Left forelimb (tissue), 1 donor: ENCODE measurements around the gene KLRF1.

Experiments used
- DNase-seq: peaks from one replicate; pipeline ENCODE4 v3.0.0-alpha.2; 2018; ENCODE audit warnings: low spot score

Gene KLRF1

GRCh38 chr12:9809338-9809737, 17.9 kb upstream of the KLRF1 start:
- no peak for DNase-seq

GRCh38 chr12:9809866-9810265, 17.4 kb upstream of the KLRF1 start:
- no peak for DNase-seq

GRCh38 chr12:9810671-9811070, 16.6 kb upstream of the KLRF1 start:
- no peak for DNase-seq

GRCh38 chr12:9811621-9812020, 15.7 kb upstream of the KLRF1 start:
- no peak for DNase-seq

GRCh38 chr12:9813821-9814798, 13.2 kb upstream of the KLRF1 start:
- peak; percentile 71 for DNase-seq

DNA sequence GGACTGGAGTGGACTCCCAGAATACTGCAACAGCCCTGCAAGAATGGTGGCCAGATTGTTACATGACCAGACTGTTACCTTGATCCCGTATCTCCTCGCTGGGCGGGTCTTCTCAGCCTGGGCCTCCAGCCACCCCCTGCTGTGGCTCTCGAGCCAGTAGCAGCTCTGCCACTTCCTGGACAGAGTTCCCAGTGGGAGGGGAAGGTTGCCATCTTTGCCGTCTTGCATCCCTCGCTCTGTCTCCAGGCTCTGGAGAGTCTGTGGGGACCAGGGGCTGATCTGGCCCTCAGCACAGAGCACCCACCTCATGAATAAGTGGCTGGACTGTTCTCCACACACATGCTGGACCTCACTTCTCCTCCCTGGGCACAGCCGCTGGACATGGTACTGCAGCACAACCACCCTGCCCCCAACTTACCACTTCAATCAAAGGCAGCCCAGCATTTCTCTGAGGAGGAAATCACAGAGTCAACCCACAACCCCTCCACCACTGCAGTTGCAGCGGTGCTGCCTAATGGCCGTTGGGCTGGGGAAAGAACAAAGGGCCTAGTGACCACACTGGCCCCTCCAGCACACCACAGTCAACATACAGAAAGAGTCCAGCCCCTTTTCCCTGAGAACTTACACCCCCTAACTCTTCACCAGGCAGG, 6.9 kb upstream of the KLRF1 start:
- no peak for DNase-seq

DNA sequence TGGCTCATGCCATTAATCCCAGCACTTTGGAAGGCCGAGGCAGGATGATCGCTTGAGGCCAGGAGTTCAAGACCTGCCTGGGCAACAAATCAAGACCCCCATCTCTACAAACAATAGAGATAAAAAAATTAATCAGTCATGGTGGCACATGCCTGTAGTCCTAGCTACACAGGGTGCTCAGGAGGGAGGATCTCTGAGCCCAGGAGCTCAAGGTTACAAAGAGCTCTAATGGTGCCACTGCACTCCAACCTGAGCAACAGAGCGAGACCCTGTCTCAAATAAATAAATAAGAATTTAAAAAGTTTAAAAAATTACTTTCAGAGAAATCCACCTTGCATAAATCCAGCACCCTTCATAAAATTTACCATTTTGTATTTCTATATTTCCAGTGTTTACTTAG, 2.2 kb downstream of the KLRF1 start:
- no peak for DNase-seq

DNA sequence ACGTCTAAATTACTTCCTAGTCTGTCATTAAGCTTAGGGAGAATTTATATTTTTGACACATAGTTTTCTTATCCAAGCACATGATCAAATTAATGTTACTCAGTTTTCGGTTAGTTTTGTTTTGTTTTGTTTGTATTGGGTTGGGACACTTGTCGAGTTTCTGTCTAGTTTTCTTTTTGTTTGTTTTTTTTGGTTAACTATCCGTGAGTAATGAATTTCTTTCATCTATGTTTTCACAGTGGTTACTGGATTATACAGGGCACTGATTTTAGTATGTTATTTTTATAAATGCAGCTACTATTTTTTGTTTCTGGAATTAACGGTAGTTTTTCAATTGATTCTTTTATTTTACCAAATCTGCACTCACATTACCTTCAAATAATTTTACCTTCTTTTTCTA, 2.7 kb downstream of the KLRF1 start:
- DNase-seq: no peak

DNA sequence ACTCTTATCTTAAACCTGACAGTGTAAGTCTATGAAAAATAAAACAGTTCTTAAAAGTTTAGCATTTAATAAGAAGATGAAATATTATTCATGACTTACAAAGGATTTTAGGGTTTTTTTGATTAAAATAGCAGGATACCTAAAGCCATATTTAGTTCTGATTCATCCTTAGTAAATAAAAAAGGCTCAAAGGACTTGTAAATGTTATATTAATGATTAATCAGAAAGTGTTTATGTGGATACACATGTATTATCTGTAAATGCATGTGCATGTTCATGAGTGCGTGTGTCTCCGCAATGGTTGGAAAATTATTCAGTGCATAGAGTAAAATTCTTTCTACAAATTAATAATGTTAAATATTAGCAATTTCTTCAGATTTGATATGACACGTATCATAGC, 4.4 kb downstream of the KLRF1 start:
- DNase-seq: no peak

DNA sequence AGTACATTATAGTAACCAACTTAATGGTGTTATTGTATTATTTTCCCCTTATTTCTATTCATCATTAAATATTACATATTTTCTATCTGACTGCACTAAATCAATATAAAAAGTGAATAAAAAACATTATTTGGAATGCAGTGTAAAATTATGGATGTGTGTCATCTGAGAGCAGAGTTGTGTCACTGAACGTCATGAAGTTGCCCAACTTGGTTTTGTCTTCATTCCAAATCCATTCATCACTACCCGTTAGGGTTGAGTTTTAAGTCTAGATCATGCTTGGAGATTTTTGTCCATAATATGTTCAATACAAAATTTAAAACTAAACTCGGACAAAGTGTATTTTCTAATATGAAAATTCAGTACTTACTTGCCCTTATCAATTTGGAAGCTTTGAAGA, 16.1 kb downstream of the KLRF1 start:
- DNase-seq: no peak

GRCh38 chr12:9848899-9849298, 21.6 kb downstream of the KLRF1 start:
- DNase-seq: no peak

DNA sequence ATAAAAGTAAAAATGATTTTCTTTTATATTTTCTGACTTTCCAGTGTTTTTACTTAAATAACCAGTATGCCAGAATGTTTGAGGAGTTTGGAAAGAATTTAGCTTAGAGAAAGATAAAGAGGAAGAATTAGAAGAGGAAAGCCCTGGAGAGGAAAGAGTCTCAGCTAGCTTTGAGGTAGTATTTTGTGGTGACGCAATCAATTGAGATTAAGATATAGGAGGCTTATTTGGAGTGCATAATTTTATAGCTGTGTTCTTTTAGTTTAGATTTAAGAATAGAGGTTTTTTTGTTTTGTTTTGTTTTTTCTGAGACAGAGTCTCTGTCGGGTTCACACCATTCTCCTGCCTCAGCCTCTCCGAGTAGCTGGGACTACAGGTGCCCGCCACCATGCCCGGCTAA, 23.8 kb downstream of the KLRF1 start:
- no peak for DNase-seq

DNA sequence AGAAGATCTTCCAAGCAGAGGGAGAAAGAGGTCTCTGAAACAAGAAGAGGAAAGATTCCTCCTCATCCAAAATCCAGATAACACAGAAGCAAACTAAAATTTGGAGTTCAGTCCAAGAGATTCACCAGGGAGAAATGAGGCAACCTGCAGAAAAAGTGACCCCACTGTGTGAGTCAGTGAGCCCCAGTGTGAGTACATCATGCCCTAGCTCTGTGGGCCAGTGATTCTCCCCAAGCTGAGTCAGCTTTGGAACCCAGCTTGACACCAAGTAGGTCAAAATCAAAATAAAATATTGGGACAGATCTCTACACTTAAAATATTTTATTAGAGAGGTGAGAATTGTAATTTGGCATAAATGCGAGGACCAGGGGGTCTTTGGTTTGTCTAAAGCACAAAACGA, 24.6 kb downstream of the KLRF1 start:
- no peak for DNase-seq

- no peak for DNase-seq
These were observed 28.9 kb downstream of the KLRF1 start for GRCh38 chr12:9856151-9856550.

DNA sequence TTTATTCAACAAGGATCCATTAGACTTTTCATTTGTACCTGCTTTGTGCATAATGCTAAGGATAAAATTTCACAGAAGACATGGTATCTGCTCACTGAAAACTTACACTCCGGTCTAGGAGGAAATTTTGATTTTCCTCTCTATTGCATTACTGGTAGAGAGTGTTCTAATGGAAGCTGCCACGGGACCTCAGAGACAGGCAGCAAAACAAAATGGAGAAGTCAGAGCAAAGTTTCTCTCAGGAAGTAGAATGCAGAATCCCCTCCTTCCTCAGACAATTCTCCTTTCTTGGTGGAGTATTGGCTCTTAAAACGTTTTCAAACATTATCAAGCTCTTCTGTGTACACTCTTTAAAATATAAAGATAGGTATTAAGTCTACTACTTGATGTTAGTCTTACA, 29.6 kb downstream of the KLRF1 start:
- no peak for DNase-seq

- no peak for DNase-seq
These were observed 30.9 kb downstream of the KLRF1 start for GRCh38 chr12:9858135-9858534.

GRCh38 chr12:9864913-9865675, 37.8 kb downstream of the KLRF1 start:
- no peak for DNase-seq

GRCh38 chr12:9866860-9867269, 39.6 kb downstream of the KLRF1 start:
- DNase-seq: no peak

- no peak for DNase-seq
These were observed 40.2 kb downstream of the KLRF1 start for GRCh38 chr12:9867531-9867930.

DNA sequence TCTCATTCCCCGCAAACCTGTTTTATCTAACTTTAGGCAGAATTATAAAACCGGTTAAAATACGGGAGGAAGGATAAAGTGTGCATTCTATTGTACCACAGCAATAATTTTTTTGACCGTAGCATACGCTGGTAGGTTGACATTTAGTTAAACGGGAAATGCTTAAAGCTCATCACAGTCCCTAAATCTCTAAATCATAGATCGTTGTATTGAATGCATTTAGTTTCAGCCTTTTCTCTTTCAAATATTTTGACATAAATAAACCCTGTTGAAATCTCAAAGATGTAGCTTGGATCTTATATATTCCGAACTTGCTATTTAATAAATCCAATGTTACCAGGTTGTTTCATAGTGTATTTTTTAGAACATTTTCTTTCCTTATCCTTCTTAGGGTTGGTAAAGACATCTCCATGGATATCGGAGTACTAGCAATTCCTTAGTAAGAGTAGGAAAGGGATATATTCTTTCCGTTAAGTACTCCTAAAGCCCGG, 41.1 kb downstream of the KLRF1 start:
- no peak for DNase-seq

DNA sequence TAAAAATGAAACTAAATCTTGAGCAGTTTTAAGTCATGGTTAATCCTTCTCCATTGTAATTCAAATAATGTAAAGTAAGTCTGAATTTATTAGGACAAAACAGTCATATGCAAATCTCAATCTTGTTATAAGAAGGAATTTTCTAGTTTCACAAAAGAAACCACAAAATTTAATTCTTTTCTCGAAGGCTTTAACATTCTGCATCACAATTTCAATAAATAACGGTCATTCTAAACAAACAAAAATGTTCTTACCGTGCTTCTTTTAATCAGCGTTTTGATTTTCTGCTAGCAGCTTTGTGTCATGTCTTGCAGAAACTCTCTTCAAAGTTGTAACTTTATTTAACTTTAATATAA, 41.6 kb downstream of the KLRF1 start:
- DNase-seq: no peak

DNA sequence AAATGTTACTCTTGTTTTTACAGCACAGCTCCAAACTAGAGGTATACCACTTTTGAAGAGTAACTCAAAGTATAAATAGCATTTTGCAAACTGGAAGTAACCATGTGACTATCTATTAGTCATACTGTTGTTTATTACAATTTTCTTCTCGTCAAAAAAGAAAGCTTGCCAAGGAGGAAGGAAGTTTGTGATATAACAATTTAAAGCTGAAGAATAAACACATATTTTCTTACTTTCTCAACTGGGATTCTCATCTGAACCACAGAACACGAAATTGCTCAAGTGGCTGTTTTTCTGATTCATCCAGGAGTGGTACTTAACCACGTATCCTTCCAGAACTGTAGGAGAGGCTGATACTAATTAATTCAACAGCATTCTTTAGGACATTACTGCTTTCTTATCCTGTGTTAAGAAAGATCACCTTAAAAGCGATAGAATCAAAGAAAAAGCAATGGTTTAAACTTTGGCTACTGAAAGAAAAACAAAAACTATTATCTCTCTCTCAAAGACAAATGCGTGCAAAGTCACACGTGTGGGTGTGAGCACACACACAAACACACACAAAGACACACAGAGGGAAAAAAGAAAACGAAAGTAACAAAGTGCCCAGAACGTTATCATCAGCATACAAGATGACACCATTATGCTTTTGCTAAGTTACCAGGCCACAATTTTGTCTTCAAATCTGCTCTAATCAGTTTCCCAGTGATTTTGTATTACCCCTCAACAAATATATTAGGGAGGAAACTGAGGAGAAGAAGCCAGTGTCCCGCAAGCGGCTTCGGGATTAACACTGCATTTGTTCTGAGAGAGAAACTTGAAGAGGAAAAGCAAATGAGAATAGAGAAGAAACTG, 42.3 kb downstream of the KLRF1 start, which contains the start of gene CLEC2B:
TSS of gene CLEC2B (minus strand) at position 48 of the 855 bp plus-strand sequence.
- DNase-seq: no peak
